Transverse colon (tissue), 4 donors: ENCODE data around the gene RPL34. TPM values are rescaled to one million over a fixed set of nuclear protein-coding genes. Genes with fewer than 3 reads are reported as not detected.

Source experiments
- DNase-seq: peaks from one replicate; pipeline ENCODE4 v3.0.0-alpha.2; 2019
- H3K27ac ChIP-seq, 4 donors: fragments of 200-600 bp; sonication (generic); 2 replicates each; pipeline ENCODE4 v1.5.1; 2016 to 2018; ENCODE audit warnings: inconsistent platforms in 4 of 4
- H3K27me3 ChIP-seq: fragments of 200-600 bp; sonication (generic); 2 replicates; pipeline ENCODE4 v1.5.1; 2017; ENCODE audit warnings: inconsistent platforms
- H3K36me3 ChIP-seq, 4 donors: fragments of 200-600 bp; sonication (generic); 2 replicates each; pipeline ENCODE4 v1.5.1; 2017 to 2019; ENCODE audit warnings: inconsistent platforms in 4 of 4
- H3K4me1 ChIP-seq, 4 donors: fragments of 200-600 bp; sonication (generic); 2 replicates each; pipeline ENCODE4 v1.5.1; 2017 to 2020; ENCODE audit warnings: inconsistent platforms in 4 of 4
- H3K4me3 ChIP-seq, 4 donors: fragments of 200-600 bp; sonication (generic); 1 replicate in 1 of 4; 2 replicates in 3 of 4; pipeline versions ENCODE4 v1.5.1 to v1.6.1; 2017 to 2019; ENCODE audit warnings: inconsistent platforms in 4 of 4
- H3K9me3 ChIP-seq, 2 donors: fragments of 200-600 bp; sonication (generic); 2 replicates each; pipeline ENCODE4 v1.5.1; 2017 to 2019; ENCODE audit warnings: inconsistent platforms in 2 of 2
- CTCF ChIP-seq, 5 experiments: fragments of 200-600 bp in 3 of 5; fragments of 450-650 bp in 2 of 5; sonication (generic) in 3 of 5; IDR thresholded peaks; 1 replicate in 2 of 5; 2 replicates in 3 of 5; pipeline ENCODE4 v1.5.1; 2016 to 2017; ENCODE audit warnings: antibody characterized with exemption in 5 of 5, inconsistent platforms in 3 of 5, mild to moderate bottlenecking in 2 of 5, moderate library complexity in 1 of 5
- EP300 ChIP-seq: sonication (generic); formaldehyde crosslinking; IDR thresholded peaks from one replicate; pipeline ENCODE4 v1.6.1; 2017; ENCODE audit warnings: antibody characterized with exemption, low read depth
- POLR2A ChIP-seq: fragments of 450-650 bp; IDR thresholded peaks from one replicate; pipeline ENCODE4 v1.6.1; 2016; ENCODE audit warnings: antibody characterized with exemption, mild to moderate bottlenecking, moderate library complexity
- POLR2AphosphoS5 ChIP-seq, 3 donors: sonication (generic); formaldehyde crosslinking; IDR thresholded peaks; one replicate each; pipeline ENCODE4 v1.6.1; 2016; ENCODE audit warnings: antibody characterized with exemption in 3 of 3
- WGBS, 2 donors: methylation state at CpG; one replicate each; pipeline ENCODE4 v1.1.5; 2018; ENCODE audit warnings: low coverage in 1 of 2; 5-methylcytosine and 5-hydroxymethylcytosine counted together
- in situ Hi-C, 4 donors: fragments of 200-750 bp; cut with MboI; loops; one replicate each; pipeline versions ENCODE4 v1.15.0 to v1.15.1; 2017; ENCODE audit warnings: low sequenced_read_pairs in 3 of 4, low pct_ligation_motif_present in 1 of 4, low pct_unique_long_range_greater_than_20kb in 1 of 4
- intact Hi-C: fragments of 100-400 bp; cut with DNase I; formaldehyde crosslinking; loops from one replicate; pipeline ENCODE4 v1.15.1; 2023; ENCODE audit warnings: low total_unique reads
- total RNA-seq, 4 donors: library from RNA; depleted of rRNA; stranded (reverse); fragments of >200 nt; gene quantifications; one replicate each; pipeline ENCODE4 v1.1.0, GENCODE V29; 2016

The RPL34 gene
- total RNA-seq, 4 donors from 2014 or later = 232 to 594 (median 443) TPM

- no peak for DNase-seq
- WGBS, 2 donors = 63 to 90% methylated on average over 1 of the region's 1 CpG
- intact Hi-C loops (no loop called here), in situ Hi-C loops (loop anchor here in 1 of 4 donors (25.0 kb wide), 1 partner anchor 1176 kb away; the partner anchor contains the start of genes CFI and GAR1)
- peaks cover 0 to 20% (median 9%) of the 10 kb centered on the region in 4 donors for H3K36me3 ChIP-seq
- H3K4me1 ChIP-seq = no peaks in the 10 kb centered on the region
- no peaks in the 10 kb centered on the region for H3K9me3 ChIP-seq
- H3K27me3 ChIP-seq = no peaks in the 10 kb centered on the region
- no peak overlapping the region for H3K4me3 ChIP-seq
- TF ChIP-seq POLR2AphosphoS5 (IDR thresholded peaks at IDR 0.05) (no peak), CTCF (IDR thresholded peaks at IDR 0.05) (no peak), EP300 (no peak), POLR2A (no peak)
- H3K27ac ChIP-seq = no peak overlapping the region
Measured at GRCh38 chr4:108636246-108636645, 15.9 kb downstream of the RPL34 start.

GRCh38 chr4:108637856-108638255 lies 17.5 kb downstream of the RPL34 start:
- H3K36me3 ChIP-seq = peaks cover 0 to 11% (median 4%) of the 10 kb centered on the region in 4 donors
- WGBS, 2 donors = 62 to 68% methylated on average over 2 of the region's 2 CpGs

GRCh38 chr4:108644237-108644636 lies 23.9 kb downstream of the RPL34 start:
- in situ Hi-C loops = loop anchor here in 1 of 4 donors (25.0 kb wide), 1 partner anchor 1168 kb away; the partner anchor contains the start of genes CFI and GAR1
- H3K27me3 ChIP-seq = no peaks in the 10 kb centered on the region
- no peaks in the 10 kb centered on the region for H3K36me3 ChIP-seq
- TF ChIP-seq EP300 (no peak), CTCF (IDR thresholded peaks at IDR 0.05) (no peak), POLR2AphosphoS5 (IDR thresholded peaks at IDR 0.05) (no peak), POLR2A (no peak)
- intact Hi-C loops = no loop called here
- H3K4me1 ChIP-seq = no peaks in the 10 kb centered on the region
- H3K9me3 ChIP-seq = no peaks in the 10 kb centered on the region
- H3K27ac ChIP-seq = no peak overlapping the region
- DNase-seq = no peak
- H3K4me3 ChIP-seq = no peak overlapping the region
- WGBS, 2 donors = 80 to 83% methylated on average over 1 of the region's 1 CpG

More at GRCh38 chr4:108637856-108638255, 17.5 kb downstream of the RPL34 start:
- H3K9me3 ChIP-seq = no peaks in the 10 kb centered on the region
- in situ Hi-C loops (loop anchor here in 1 of 4 donors (25.0 kb wide), 1 partner anchor 1174 kb away; the partner anchor contains the start of genes CFI and GAR1), intact Hi-C loops (no loop called here)
- no peaks in the 10 kb centered on the region for H3K4me1 ChIP-seq
- H3K4me3 ChIP-seq = no peak overlapping the region
- no peak for DNase-seq
- H3K27me3 ChIP-seq = no peaks in the 10 kb centered on the region
- no peak overlapping the region for H3K27ac ChIP-seq
- TF ChIP-seq CTCF (IDR thresholded peaks at IDR 0.05) = no peak
- TF ChIP-seq POLR2A = no peak
- no peak for TF ChIP-seq POLR2AphosphoS5 (IDR thresholded peaks at IDR 0.05)
- TF ChIP-seq EP300 = no peak

- in situ Hi-C loops = loop anchor here in 1 of 4 donors (25.0 kb wide), 1 partner anchor 1166 kb away; the partner anchor contains the start of genes CFI and GAR1
- Histone ChIP-seq H3K36me3 (no peaks in the 10 kb centered on the region), H3K4me1 (peaks cover under 1 to 11% (median 5%) of the 10 kb centered on the region in 4 donors), H3K27me3 (no peaks in the 10 kb centered on the region), H3K4me3 (no peak overlapping the region), H3K27ac (no peak overlapping the region), H3K9me3 (no peaks in the 10 kb centered on the region)
- TF ChIP-seq EP300 (no peak), POLR2AphosphoS5 (IDR thresholded peaks at IDR 0.05) (no peak), CTCF (IDR thresholded peaks at IDR 0.05) (no peak), POLR2A (no peak)
- no peak for DNase-seq
- 94 to 100% methylated on average over 2 to 3 of the region's 3 CpGs for WGBS, 2 donors
- intact Hi-C loops = no loop called here
Measured at GRCh38 chr4:108646706-108647105, 26.3 kb downstream of the RPL34 start.
